ENCODE measurements around the gene GALNT18. TPM values are rescaled to one million over a fixed set of nuclear protein-coding genes. Genes with fewer than 3 reads are reported as not detected.

Gene GALNT18
- total and polyA plus RNA-seq, 2 experiments from 2014 or later = 4.3 to 10.8 TPM

- Histone ChIP-seq H4K20me1 (replicated peaks; ENCODE audit: insufficient read depth) (no peaks in the 10 kb centered on the region), H3K4me3 (no peak overlapping the region), H3K36me3 (ENCODE audit: insufficient read depth) (no peaks in the 10 kb centered on the region), H3F3A (replicated peaks; ENCODE audit: low read depth) (no peaks in the 10 kb centered on the region), H3K27me3 (ENCODE audit: insufficient read depth) (no peaks in the 10 kb centered on the region), H3K27ac (ENCODE audit: low read depth) (no peak overlapping the region), H3K4me2 (no peak overlapping the region), H2AFZ (no peak overlapping the region), H3K9me2 (ENCODE audit: insufficient read depth) (no peaks in the 10 kb centered on the region), H3K4me1 (ENCODE audit: insufficient read depth) (no peaks in the 10 kb centered on the region), H3K79me2 (replicated peaks; ENCODE audit: insufficient read depth) (no peaks in the 10 kb centered on the region)
- H3K27me3 Mint-ChIP-seq (ENCODE audit: insufficient read depth, low read depth, poor library complexity) = peaks cover 2% of the 10 kb centered on the region
- no peaks in the 10 kb centered on the region for H3K36me3 Mint-ChIP-seq (ENCODE audit: low read depth)
- no peak for ATAC-seq
- H3K4me1 Mint-ChIP-seq = peaks cover 4% of the 10 kb centered on the region
- no peak for DNase-seq (ENCODE audit: low spot score)
- H3K27ac Mint-ChIP-seq = no peak overlapping the region
- no peaks in the 10 kb centered on the region for H3K9me3 Mint-ChIP-seq
- TF ChIP-seq CREB1 (CRISPR knock-in tag; IDR thresholded peaks at IDR 0.05; ENCODE audit: low read depth) = no peak
- no peak for TF ChIP-seq EZH2phosphoT487 (IDR thresholded peaks at IDR 0.05; ENCODE audit: unreplicated experiment)
- no peak for TF ChIP-seq NANOG (IDR thresholded peaks at IDR 0.05; ENCODE audit: borderline replicate concordance)
- no peak for TF ChIP-seq EZH2 (IDR thresholded peaks at IDR 0.05; ENCODE audit: low read depth, unreplicated experiment)
- TF ChIP-seq STAT1 (IDR thresholded peaks at IDR 0.05; ENCODE audit: unreplicated experiment) = no peak
- TF ChIP-seq ZNF331 (CRISPR knock-in tag; IDR thresholded peaks at IDR 0.05; ENCODE audit: low read depth) = no peak
- TF ChIP-seq, protein P1, sequence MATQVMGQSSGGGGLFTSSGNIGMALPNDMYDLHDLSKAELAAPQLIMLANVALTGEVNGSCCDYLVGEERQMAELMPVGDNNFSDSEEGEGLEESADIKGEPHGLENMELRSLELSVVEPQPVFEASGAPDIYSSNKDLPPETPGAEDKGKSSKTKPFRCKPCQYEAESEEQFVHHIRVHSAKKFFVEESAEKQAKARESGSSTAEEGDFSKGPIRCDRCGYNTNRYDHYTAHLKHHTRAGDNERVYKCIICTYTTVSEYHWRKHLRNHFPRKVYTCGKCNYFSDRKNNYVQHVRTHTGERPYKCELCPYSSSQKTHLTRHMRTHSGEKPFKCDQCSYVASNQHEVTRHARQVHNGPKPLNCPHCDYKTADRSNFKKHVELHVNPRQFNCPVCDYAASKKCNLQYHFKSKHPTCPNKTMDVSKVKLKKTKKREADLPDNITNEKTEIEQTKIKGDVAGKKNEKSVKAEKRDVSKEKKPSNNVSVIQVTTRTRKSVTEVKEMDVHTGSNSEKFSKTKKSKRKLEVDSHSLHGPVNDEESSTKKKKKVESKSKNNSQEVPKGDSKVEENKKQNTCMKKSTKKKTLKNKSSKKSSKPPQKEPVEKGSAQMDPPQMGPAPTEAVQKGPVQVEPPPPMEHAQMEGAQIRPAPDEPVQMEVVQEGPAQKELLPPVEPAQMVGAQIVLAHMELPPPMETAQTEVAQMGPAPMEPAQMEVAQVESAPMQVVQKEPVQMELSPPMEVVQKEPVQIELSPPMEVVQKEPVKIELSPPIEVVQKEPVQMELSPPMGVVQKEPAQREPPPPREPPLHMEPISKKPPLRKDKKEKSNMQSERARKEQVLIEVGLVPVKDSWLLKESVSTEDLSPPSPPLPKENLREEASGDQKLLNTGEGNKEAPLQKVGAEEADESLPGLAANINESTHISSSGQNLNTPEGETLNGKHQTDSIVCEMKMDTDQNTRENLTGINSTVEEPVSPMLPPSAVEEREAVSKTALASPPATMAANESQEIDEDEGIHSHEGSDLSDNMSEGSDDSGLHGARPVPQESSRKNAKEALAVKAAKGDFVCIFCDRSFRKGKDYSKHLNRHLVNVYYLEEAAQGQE (IDR thresholded peaks at IDR 0.05; ENCODE audit: unreplicated experiment) = no peak
- no peak for TF ChIP-seq ETS1 (IDR thresholded peaks at IDR 0.05)
- no peak for TF ChIP-seq CTCF (conservative IDR thresholded peaks at IDR 0.05; ENCODE audit: low read depth in 2 of 2)
- no peak for TF ChIP-seq JUNB (IDR thresholded peaks at IDR 0.05; ENCODE audit: unreplicated experiment)
- no peak for TF ChIP-seq ZNF114 (CRISPR knock-in tag; IDR thresholded peaks at IDR 0.05)
- TF ChIP-seq, protein P2, sequence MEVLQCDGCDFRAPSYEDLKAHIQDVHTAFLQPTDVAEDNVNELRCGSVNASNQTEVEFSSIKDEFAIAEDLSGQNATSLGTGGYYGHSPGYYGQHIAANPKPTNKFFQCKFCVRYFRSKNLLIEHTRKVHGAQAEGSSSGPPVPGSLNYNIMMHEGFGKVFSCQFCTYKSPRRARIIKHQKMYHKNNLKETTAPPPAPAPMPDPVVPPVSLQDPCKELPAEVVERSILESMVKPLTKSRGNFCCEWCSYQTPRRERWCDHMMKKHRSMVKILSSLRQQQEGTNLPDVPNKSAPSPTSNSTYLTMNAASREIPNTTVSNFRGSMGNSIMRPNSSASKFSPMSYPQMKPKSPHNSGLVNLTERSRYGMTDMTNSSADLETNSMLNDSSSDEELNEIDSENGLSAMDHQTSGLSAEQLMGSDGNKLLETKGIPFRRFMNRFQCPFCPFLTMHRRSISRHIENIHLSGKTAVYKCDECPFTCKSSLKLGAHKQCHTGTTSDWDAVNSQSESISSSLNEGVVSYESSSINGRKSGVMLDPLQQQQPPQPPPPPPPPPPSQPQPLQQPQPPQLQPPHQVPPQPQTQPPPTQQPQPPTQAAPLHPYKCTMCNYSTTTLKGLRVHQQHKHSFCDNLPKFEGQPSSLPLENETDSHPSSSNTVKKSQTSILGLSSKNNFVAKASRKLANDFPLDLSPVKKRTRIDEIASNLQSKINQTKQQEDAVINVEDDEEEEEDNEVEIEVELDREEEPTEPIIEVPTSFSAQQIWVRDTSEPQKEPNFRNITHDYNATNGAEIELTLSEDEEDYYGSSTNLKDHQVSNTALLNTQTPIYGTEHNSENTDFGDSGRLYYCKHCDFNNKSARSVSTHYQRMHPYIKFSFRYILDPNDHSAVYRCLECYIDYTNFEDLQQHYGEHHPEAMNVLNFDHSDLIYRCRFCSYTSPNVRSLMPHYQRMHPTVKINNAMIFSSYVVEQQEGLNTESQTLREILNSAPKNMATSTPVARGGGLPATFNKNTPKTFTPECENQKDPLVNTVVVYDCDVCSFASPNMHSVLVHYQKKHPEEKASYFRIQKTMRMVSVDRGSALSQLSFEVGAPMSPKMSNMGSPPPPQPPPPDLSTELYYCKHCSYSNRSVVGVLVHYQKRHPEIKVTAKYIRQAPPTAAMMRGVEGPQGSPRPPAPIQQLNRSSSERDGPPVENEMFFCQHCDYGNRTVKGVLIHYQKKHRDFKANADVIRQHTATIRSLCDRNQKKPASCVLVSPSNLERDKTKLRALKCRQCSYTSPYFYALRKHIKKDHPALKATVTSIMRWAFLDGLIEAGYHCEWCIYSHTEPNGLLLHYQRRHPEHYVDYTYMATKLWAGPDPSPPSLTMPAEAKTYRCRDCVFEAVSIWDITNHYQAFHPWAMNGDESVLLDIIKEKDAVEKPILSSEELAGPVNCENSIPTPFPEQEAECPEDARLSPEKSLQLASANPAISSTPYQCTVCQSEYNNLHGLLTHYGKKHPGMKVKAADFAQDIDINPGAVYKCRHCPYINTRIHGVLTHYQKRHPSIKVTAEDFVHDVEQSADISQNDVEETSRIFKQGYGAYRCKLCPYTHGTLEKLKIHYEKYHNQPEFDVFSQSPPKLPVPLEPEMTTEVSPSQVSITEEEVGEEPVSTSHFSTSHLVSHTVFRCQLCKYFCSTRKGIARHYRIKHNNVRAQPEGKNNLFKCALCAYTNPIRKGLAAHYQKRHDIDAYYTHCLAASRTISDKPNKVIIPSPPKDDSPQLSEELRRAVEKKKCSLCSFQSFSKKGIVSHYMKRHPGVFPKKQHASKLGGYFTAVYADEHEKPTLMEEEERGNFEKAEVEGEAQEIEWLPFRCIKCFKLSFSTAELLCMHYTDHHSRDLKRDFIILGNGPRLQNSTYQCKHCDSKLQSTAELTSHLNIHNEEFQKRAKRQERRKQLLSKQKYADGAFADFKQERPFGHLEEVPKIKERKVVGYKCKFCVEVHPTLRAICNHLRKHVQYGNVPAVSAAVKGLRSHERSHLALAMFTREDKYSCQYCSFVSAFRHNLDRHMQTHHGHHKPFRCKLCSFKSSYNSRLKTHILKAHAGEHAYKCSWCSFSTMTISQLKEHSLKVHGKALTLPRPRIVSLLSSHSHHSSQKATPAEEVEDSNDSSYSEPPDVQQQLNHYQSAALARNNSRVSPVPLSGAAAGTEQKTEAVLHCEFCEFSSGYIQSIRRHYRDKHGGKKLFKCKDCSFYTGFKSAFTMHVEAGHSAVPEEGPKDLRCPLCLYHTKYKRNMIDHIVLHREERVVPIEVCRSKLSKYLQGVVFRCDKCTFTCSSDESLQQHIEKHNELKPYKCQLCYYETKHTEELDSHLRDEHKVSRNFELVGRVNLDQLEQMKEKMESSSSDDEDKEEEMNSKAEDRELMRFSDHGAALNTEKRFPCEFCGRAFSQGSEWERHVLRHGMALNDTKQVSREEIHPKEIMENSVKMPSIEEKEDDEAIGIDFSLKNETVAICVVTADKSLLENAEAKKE (CRISPR knock-in tag; IDR thresholded peaks at IDR 0.05) = no peak
- TF ChIP-seq POLR2AphosphoS5 (IDR thresholded peaks at IDR 0.05; ENCODE audit: low read depth) = no peak
- H3K4me3 Mint-ChIP-seq = no peak overlapping the region
Observed at GRCh38 chr11:11532574-11532973, 89.2 kb downstream of the GALNT18 start.
